ENCODE results near the gene STK35. TPM values are rescaled to one million over a fixed set of nuclear protein-coding genes. Genes with fewer than 3 reads are reported as not detected.
"Not testable (repeated sequence)": the region's sequence is repeated elsewhere in the genome, so short reads cannot be mapped to it uniquely, and the experiment has no call there.

The STK35 gene
- total RNA-seq, 1 donor = 24.0 TPM

- no peak for DNase-seq (ENCODE audit: low read depth in 2 of 3, low spot score in 2 of 3)
Observed at GRCh38 chr20:2156224-2156623, 54.6 kb downstream of the STK35 start.

DNA sequence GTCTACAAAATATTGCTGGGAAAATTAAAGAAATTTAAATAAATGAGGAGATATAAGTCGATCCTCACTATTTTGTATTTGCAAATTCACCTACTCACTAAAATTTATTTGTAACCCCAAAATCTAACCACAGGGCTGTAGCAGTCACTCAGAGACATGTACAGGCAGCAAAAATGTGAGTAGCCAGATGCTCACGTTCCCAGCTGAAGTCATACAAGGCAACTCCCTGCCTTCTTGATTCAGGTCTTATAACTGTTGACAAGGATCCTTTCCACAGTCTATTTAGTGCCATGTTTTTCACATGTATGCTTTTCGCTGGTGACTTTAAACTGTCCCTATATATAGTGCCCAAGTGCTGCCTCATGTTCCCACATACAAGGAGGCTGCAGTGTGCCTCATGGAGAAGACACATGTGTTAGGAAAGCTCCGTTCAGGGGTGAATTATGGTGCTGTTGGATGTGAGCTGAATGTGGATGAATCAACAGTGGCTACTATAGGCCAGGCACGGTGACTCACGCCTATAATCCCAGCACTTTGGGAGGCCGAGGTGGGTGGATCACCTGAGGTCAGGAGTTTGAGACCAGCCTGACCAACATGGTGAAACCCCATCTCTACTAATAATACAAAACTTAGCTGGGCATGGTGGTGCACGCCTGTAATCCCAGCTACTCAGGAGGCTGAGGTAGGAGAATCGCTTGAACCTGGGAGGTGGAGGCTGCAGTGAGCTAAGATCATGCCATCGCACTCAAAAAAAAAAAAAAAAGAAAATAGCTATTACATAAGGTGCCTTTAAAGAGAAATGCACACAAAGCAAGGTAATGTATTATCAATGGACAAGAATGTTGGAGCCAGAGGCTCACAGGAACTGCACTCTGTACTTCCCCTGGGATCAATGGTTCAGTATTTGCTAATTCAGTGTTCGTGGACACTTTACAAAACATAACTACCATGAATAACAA, 55.3 kb downstream of the STK35 start:
- no peak for DNase-seq (ENCODE audit: low read depth in 2 of 3, low spot score in 2 of 3)

DNA sequence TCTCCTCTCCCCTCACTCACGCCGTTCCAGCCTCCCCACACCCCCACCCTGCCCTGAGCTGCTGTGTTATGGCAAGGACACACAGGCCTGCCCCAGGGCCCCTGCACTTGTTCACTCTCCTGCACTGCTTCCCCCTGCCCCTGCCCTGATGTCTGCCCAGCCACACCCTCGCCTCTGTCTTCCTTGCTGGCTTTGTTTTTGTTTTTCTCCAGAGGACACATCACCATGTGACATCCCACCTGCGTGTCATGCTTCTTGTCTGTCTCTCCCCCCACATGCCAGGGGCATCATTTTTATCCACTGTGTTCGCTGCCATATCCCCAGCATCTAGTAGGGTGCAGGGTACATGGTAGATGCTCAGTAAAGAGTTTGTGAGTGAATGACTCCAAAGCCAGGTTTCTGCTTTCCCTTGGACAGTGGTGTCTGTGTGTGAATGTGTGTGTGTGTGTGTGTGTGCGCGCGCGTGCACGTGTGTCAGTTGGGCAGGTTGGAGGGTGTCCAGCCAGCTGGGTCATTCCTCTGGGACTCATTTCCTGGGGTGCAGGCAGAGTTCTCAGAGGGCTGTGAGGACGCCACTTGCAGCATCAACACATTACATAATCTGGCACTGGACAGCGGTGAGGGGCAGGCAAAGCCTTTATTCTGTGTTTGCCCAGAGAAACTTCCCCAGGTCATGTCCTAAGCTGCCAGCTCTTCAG, 60.6 kb downstream of the STK35 start:
- no peak for DNase-seq (ENCODE audit: low read depth in 2 of 3, low spot score in 2 of 3)

GRCh38 chr20:2162823-2163166, 61.2 kb downstream of the STK35 start:
- DNase-seq (ENCODE audit: low read depth in 2 of 3, low spot score in 2 of 3) = no peak

DNA sequence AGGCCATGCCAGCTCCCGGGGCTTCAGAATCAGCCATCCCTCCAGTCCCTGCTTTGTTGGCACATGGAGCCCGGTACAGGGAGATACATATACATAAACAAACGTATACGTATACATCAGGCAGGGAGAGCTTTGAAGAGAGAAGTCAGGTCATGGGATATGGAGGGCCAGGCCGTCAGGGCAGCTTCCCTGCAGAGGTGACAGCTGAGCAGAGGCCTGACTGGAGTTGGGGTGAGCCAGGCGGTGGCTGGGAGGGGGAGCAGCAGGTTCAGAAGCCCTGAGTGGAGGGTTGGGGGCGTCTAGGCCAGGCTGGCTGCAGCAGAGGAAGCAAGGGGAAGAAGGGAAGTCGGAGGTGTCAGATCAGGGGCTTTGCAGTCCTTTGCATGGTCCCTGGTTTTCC, 61.7 kb downstream of the STK35 start:
- no peak for DNase-seq (ENCODE audit: low read depth in 2 of 3, low spot score in 2 of 3)

- DNase-seq (ENCODE audit: low read depth in 2 of 3, low spot score in 2 of 3) = no peak
Observed at GRCh38 chr20:2163757-2164156, 62.1 kb downstream of the STK35 start.

DNA sequence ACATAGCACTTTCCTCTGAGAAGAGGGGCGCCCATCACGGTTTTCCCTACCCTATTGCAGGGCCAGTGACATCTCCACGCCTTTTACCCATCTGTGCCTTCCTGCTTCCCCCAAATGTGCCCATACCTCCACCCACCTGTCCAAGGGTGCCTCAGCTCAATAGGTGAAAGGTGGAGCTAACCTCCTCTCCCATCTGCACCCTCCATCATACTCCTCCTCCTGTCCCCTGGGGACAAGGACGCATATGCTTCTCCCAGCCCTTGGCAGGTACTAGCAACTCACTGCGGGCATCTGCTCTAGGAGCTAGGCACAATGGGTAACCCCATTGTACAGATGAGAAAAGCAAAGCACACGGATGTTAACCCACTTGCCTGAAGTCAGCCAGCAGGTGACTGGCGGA, 62.8 kb downstream of the STK35 start:
- no peak for DNase-seq (ENCODE audit: low read depth in 2 of 3, low spot score in 2 of 3)

GRCh38 chr20:2164966-2165365, 63.3 kb downstream of the STK35 start:
- DNase-seq (ENCODE audit: low read depth in 2 of 3, low spot score in 2 of 3) = no peak

GRCh38 chr20:2165871-2166270, 64.2 kb downstream of the STK35 start:
- no peak for DNase-seq (ENCODE audit: low read depth in 2 of 3, low spot score in 2 of 3)

GRCh38 chr20:2167112-2167511, 65.5 kb downstream of the STK35 start:
- no peak for DNase-seq (ENCODE audit: low read depth in 2 of 3, low spot score in 2 of 3)

- no peak for DNase-seq (ENCODE audit: low read depth in 2 of 3, low spot score in 2 of 3)
Observed at GRCh38 chr20:2168946-2169345, 67.3 kb downstream of the STK35 start.

DNA sequence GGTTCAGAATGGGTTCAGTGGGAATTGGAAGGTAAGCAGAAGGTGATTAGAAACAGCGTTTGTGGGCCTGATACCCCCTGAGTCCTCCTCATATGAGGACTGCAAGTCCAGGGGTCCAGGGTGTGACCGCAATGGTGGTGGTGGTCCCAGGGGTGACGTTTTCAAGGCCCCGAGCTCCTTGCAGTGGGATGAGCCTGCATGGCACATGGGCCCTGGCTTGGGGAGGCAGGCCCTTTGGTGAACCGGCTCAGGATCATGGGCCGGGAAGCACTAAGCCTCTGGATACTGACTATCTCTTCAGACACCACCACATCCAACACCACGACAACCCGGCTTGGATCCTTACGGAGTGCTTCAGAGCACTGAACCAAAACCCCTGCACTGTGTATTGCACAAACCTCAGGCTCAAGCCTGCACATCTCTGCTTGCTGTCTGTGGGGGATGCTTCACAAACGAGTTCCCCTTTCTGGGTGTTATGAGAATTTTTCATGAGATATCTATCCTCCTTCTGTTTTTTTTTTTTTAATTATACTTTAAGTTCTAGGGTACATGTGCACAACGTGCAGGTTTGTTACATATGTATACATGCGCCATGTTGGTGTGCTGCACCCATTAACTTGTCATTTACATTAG, 67.9 kb downstream of the STK35 start:
- no peak for DNase-seq (ENCODE audit: low read depth in 2 of 3, low spot score in 2 of 3)

- no peak for DNase-seq (ENCODE audit: low read depth in 2 of 3, low spot score in 2 of 3)
Observed at GRCh38 chr20:2170404-2170803, 68.8 kb downstream of the STK35 start.

GRCh38 chr20:2171266-2171790, 69.7 kb downstream of the STK35 start:
- no peak for DNase-seq (ENCODE audit: low read depth in 2 of 3, low spot score in 2 of 3)

- not testable (repeated sequence) for DNase-seq (ENCODE audit: low read depth in 2 of 3, low spot score in 2 of 3)
Observed at GRCh38 chr20:2171840-2172239, 70.2 kb downstream of the STK35 start.

GRCh38 chr20:2172305-2173175, 70.9 kb downstream of the STK35 start:
- peak; percentile 26 to 76 (median 54) for DNase-seq (ENCODE audit: low read depth in 2 of 3, low spot score in 2 of 3)

GRCh38 chr20:2173186-2173585, 71.6 kb downstream of the STK35 start:
- no peak for DNase-seq (ENCODE audit: low read depth in 2 of 3, low spot score in 2 of 3)

GRCh38 chr20:2174067-2174466, 72.4 kb downstream of the STK35 start:
- DNase-seq (ENCODE audit: low read depth in 2 of 3, low spot score in 2 of 3) = no peak

DNA sequence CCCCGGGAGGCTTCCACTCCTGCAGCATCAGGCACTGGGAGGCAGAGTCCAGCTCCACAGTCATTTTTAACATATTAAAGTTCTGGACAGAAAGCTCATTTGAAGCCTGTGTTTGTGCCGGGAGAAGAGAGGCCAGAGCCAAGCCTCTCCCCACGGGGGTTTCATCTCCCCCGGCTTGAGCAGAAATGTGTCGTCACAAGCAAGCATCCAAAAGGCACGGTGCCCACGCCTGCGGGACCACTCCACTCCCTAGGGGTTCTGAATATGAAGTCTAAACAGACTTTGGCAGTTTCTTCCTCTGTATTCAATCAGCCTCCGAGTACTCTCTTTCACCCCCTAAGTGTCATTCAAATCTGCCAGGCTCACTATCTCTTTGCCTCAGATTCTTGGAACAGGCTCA, 75.3 kb downstream of the STK35 start:
- DNase-seq (ENCODE audit: low read depth in 2 of 3, low spot score in 2 of 3) = no peak

Data from hematopoietic multipotent progenitor cell (in vitro differentiated cells).